Thoracic aorta (tissue), 2 donors: Measurements from ENCODE around the gene TSPYL2. TPM values are rescaled to one million over a fixed set of nuclear protein-coding genes. Genes with fewer than 3 reads are reported as not detected.

Source experiments
- ATAC-seq: fragments of 150-250 bp; one replicate; pipeline ENCODE4 v1.8.0; 2017; ENCODE audit warnings: low read depth; ENCODE audit not compliant: insufficient number of reproducible peaks, low FRiP score
- DNase-seq: peaks from one replicate; pipeline ENCODE4 v3.0.0-alpha.2; 2020; ENCODE audit warnings: low spot score
- H3K27ac ChIP-seq, 2 donors: fragments of 200-600 bp; sonication (generic); 1 replicate in 1 of 2; 2 replicates in 1 of 2; pipeline ENCODE4 v1.5.1; 2016; ENCODE audit warnings: mild to moderate bottlenecking in 2 of 2, moderate library complexity in 2 of 2
- H3K27me3 ChIP-seq: fragments of 200-600 bp; sonication (generic); replicated peaks from 2 replicates; pipeline ENCODE4 v1.6.0; 2016; ENCODE audit warnings: mild to moderate bottlenecking; ENCODE audit not compliant: insufficient read depth
- H3K36me3 ChIP-seq: fragments of 200-600 bp; sonication (generic); one replicate; pipeline ENCODE4 v1.5.1; 2016
- H3K4me1 ChIP-seq, 2 donors: fragments of 200-600 bp; sonication (generic); 1 replicate in 1 of 2; 2 replicates in 1 of 2; pipeline versions ENCODE4 v1.5.1 to v1.6.0; 2016; ENCODE audit warnings: low read depth in 2 of 2, mild to moderate bottlenecking in 1 of 2; ENCODE audit not compliant: control insufficient read depth in 1 of 2
- H3K4me3 ChIP-seq: fragments of 200-600 bp; sonication (generic); 2 replicates; pipeline ENCODE4 v1.5.1; 2016; ENCODE audit warnings: mild to moderate bottlenecking
- H3K9me3 ChIP-seq: fragments of 200-600 bp; sonication (generic); 2 replicates; pipeline ENCODE4 v1.5.1; 2016
- total RNA-seq, 2 donors: library from RNA; depleted of rRNA; stranded (reverse); fragments of >200 nt; gene quantifications; one replicate each; pipeline versions ENCODE4 v1.1.0 to v1.2.3, GENCODE V29; 2016
- TF ChIP-seq, protein P1 (sequence below): fragments of 200-600 bp; sonication (generic); IDR thresholded peaks from one replicate; pipeline ENCODE4 v1.5.1; 2019; ENCODE audit warnings: antibody characterized with exemption

TSPYL2 gene
- total RNA-seq, 2 donors from 2014 or later: 83.0 to 117 TPM

DNA sequence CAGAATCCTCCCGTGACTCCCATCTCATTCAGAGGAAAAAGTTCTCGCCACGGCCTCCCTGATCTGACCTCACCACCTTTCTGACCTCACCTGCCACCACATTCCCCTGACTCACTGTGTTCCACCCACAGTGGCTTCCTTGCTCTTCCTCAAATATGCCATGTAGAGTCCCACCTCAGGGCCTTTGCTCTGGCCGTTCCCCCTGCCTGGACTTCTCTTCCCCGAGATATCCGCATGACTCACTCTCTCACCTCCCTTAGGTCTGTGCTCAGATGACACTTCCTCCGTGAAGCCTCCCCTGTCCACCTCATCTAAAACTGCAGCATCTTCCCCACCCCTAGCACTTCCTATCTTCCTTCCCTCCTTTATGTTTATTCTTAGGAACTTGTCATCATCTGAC is 7.2 kb upstream of the TSPYL2 start:
- TF ChIP-seq, protein P1, sequence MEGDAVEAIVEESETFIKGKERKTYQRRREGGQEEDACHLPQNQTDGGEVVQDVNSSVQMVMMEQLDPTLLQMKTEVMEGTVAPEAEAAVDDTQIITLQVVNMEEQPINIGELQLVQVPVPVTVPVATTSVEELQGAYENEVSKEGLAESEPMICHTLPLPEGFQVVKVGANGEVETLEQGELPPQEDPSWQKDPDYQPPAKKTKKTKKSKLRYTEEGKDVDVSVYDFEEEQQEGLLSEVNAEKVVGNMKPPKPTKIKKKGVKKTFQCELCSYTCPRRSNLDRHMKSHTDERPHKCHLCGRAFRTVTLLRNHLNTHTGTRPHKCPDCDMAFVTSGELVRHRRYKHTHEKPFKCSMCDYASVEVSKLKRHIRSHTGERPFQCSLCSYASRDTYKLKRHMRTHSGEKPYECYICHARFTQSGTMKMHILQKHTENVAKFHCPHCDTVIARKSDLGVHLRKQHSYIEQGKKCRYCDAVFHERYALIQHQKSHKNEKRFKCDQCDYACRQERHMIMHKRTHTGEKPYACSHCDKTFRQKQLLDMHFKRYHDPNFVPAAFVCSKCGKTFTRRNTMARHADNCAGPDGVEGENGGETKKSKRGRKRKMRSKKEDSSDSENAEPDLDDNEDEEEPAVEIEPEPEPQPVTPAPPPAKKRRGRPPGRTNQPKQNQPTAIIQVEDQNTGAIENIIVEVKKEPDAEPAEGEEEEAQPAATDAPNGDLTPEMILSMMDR: no peak
- no peak for ATAC-seq
- H3K4me3 ChIP-seq: no peak overlapping the region
- H3K27ac ChIP-seq: no peak overlapping the region
- no peaks in the 10 kb centered on the region for H3K27me3 ChIP-seq
- H3K9me3 ChIP-seq: no peaks in the 10 kb centered on the region
- H3K36me3 ChIP-seq: no peaks in the 10 kb centered on the region
- DNase-seq: no peak
- H3K4me1 ChIP-seq: no peaks in the 10 kb centered on the region

DNA sequence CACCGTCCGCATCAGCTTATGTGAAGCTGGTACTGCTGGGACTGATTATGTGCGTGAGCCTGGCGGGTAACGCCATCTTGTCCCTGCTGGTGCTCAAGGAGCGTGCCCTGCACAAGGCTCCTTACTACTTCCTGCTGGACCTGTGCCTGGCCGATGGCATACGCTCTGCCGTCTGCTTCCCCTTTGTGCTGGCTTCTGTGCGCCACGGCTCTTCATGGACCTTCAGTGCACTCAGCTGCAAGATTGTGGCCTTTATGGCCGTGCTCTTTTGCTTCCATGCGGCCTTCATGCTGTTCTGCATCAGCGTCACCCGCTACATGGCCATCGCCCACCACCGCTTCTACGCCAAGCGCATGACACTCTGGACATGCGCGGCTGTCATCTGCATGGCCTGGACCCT is 5.5 kb upstream of the TSPYL2 start:
- no peaks in the 10 kb centered on the region for H3K27me3 ChIP-seq
- H3K4me3 ChIP-seq: no peak overlapping the region
- no peaks in the 10 kb centered on the region for H3K36me3 ChIP-seq
- H3K9me3 ChIP-seq: no peaks in the 10 kb centered on the region
- TF ChIP-seq, protein P1: no peak
- ATAC-seq: no peak
- no peak for DNase-seq
- no peak overlapping the region for H3K27ac ChIP-seq
- H3K4me1 ChIP-seq: no peaks in the 10 kb centered on the region

DNA sequence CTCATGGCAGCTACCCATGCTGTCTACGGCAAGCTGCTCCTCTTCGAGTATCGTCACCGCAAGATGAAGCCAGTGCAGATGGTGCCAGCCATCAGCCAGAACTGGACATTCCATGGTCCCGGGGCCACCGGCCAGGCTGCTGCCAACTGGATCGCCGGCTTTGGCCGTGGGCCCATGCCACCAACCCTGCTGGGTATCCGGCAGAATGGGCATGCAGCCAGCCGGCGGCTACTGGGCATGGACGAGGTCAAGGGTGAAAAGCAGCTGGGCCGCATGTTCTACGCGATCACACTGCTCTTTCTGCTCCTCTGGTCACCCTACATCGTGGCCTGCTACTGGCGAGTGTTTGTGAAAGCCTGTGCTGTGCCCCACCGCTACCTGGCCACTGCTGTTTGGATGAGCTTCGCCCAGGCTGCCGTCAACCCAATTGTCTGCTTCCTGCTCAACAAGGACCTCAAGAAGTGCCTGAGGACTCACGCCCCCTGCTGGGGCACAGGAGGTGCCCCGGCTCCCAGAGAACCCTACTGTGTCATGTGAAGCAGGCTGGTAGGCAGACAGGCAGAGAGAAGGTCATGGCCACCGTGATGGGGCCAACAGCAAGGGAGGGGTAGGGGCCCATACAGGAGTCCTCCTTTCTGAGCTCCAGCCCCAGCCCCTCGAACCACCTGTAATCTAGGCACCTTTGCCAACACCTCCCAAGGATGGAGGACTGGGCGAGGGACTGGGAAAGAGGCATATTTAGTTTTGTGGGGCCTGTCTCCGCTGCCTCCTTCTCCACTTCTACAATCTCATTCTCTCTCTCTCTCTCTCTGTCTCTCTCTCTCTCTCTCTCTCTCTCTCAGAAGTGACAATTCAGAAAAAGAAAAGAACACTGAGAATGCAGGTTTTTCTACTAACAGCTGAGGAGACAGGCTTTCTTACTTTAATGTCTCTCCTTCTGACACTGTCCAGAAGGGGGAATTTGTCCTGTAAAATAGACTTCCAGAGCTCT is 4.7 kb upstream of the TSPYL2 start:
- no peaks in the 10 kb centered on the region for H3K4me1 ChIP-seq
- no peaks in the 10 kb centered on the region for H3K36me3 ChIP-seq
- H3K27me3 ChIP-seq: no peaks in the 10 kb centered on the region
- TF ChIP-seq, protein P1: no peak
- ATAC-seq (no peak), DNase-seq (no peak)
- no peak overlapping the region for H3K27ac ChIP-seq
- H3K9me3 ChIP-seq: no peaks in the 10 kb centered on the region
- no peak overlapping the region for H3K4me3 ChIP-seq

DNA sequence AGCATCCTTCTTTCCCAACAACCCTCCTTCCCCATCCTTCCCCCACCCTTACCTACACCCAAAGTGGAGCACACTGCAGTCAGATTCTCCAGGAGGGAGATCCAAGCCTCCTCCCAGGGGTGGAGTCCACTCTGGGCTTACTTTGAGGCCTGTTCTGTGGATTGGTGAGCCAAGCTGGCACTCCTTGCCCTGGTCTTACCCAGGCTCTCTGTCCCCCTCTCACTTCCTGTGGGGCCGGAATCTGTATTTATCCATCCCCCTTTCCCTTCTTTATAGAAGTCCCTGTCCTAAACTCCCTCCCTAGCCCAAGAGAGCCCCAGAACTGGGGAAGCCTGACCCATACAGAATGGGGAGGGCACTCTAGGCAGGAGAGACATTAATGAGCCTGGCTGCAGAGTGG is 3.2 kb upstream of the TSPYL2 start:
- DNase-seq: no peak
- H3K4me3 ChIP-seq: no peak overlapping the region
- H3K9me3 ChIP-seq: no peaks in the 10 kb centered on the region
- ATAC-seq: no peak
- no peaks in the 10 kb centered on the region for H3K36me3 ChIP-seq
- no peaks in the 10 kb centered on the region for H3K27me3 ChIP-seq
- TF ChIP-seq, protein P1: no peak
- H3K4me1 ChIP-seq: peaks cover 0 to 3% of the 10 kb centered on the region in 2 donors
- peak overlapping the region; percentile 30 to 43 for H3K27ac ChIP-seq

DNA sequence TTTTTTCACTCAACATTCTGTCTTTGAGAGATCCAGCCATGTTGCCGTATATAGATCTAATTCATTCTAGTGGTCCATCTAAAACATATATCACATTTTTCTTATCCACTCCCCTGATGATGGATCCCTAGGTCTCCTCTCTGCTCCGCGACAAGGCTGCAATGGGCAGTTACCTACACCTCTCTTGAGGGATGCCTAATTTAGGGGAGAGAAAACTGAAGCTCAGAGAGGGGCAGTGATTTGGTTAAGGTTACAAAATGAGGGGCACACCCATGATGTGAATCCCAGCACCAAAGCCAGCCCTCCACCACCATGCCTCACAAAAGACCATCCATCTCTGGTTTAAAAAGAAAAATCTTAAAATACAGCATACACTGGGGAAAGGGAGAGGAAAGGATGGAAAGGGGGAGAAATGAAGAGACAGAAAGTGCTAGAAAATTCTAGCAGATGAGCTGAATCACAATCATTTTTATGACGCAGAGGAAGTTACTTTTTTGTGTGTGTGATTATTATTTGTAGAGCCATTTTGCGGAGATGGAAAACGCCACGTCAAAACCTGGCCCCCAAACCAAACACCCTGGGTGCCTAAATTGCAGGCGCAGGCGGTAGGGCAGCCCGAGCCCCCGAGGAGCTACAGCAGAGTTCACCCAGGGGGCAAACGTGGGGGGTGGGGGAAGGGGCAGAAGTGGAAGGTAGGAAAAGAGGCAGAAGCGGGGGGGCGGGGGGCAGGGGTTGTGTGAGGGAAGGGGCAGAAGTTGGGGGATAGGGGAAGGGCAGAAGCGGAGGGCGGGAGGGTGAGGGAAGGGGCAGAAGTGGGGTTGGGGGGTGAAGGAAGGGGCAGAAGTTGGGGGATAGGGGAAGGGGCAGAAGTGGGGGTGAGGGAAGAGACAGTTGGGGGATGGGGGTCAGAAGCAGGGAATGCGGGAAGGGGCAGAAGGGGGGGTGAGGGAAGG is 1.3 kb upstream of the TSPYL2 start:
- DNase-seq: no peak
- Histone ChIP-seq H3K4me1 (peaks cover 5 to 23% of the 10 kb centered on the region in 2 donors), H3K27ac (peak overlapping the region; percentile 75 to 78), H3K9me3 (no peaks in the 10 kb centered on the region), H3K4me3 (peak overlapping the region; percentile 83), H3K27me3 (no peaks in the 10 kb centered on the region), H3K36me3 (peaks cover 11% of the 10 kb centered on the region)
- TF ChIP-seq, protein P1: no peak
- ATAC-seq: no peak
